Measurements from ENCODE around the gene TSHR. TPM values are rescaled to one million over a fixed set of nuclear protein-coding genes. Genes with fewer than 3 reads are reported as not detected.

Gene TSHR
- total RNA-seq, 1 experiment from 2014 or later, result not detected

DNA sequence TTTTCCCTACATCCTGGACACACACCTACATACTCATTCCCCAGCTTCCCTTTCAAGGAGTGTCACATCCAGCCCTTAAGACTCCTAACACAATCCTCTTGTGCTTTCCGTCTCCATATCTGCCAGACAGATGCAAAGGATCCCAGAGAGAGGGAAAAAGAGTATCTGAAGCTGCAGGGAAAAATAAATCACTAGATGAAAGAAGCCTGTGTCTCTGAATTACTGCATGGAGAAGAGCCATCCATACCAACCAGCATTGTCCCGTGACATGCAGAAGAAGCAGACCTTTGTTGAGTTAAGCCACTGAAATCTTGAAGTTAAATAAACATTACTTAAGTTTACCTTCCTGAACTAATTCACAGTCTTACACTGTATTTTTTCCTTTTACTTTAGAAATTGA is 210.7 kb downstream of the TSHR start:
- no peaks in the 10 kb centered on the region for H3K79me1 ChIP-seq (ENCODE audit: insufficient read depth, low read depth, low read length, poor library complexity, severe bottlenecking)
- no peak overlapping the region for H4K8ac ChIP-seq (replicated peaks; ENCODE audit: insufficient read length, low read depth, low read length)
- peaks cover 2% of the 10 kb centered on the region for H4K20me1 ChIP-seq (ENCODE audit: control insufficient read depth, insufficient read depth, insufficient read length)
- H3K4me2 ChIP-seq (ENCODE audit: insufficient read depth, insufficient read length, low read length), result no peak overlapping the region
- H2BK12ac ChIP-seq (ENCODE audit: insufficient read length, low read depth, low read length), result no peak overlapping the region
- no peak overlapping the region for H3T11ph ChIP-seq (ENCODE audit: low read length)
- no peak overlapping the region for H4K5ac ChIP-seq (ENCODE audit: insufficient read length, low read depth, low read length)
- no peak overlapping the region for H2AFZ ChIP-seq (ENCODE audit: low read length)
- H3K9me3 ChIP-seq (ENCODE audit: control insufficient read depth, low read depth, low read length), result no peaks in the 10 kb centered on the region
- no peak overlapping the region for H3K56ac ChIP-seq (ENCODE audit: insufficient read length, low read depth, low read length)
- H3K27ac ChIP-seq (ENCODE audit: insufficient read length, low read depth, low read length), result no peak overlapping the region
- H3K18ac ChIP-seq (ENCODE audit: insufficient read length, low read depth, low read length), result no peak overlapping the region
- H4K91ac ChIP-seq (ENCODE audit: insufficient read length, low read depth, low read length), result no peak overlapping the region
- no peak overlapping the region for H2AK5ac ChIP-seq (ENCODE audit: insufficient read length, low read length)
- H3K23ac ChIP-seq (ENCODE audit: insufficient read length, low read depth, low read length), result no peak overlapping the region
- no peaks in the 10 kb centered on the region for H3K27me3 ChIP-seq (ENCODE audit: insufficient read depth, low read length)
- DNase-seq, result no peak
- TF ChIP-seq, protein P1, sequence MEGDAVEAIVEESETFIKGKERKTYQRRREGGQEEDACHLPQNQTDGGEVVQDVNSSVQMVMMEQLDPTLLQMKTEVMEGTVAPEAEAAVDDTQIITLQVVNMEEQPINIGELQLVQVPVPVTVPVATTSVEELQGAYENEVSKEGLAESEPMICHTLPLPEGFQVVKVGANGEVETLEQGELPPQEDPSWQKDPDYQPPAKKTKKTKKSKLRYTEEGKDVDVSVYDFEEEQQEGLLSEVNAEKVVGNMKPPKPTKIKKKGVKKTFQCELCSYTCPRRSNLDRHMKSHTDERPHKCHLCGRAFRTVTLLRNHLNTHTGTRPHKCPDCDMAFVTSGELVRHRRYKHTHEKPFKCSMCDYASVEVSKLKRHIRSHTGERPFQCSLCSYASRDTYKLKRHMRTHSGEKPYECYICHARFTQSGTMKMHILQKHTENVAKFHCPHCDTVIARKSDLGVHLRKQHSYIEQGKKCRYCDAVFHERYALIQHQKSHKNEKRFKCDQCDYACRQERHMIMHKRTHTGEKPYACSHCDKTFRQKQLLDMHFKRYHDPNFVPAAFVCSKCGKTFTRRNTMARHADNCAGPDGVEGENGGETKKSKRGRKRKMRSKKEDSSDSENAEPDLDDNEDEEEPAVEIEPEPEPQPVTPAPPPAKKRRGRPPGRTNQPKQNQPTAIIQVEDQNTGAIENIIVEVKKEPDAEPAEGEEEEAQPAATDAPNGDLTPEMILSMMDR (conservative IDR thresholded peaks at IDR 0.05), result no peak
- no peak overlapping the region for H3K27ac Mint-ChIP-seq
- peaks cover 13 to 16% of the 10 kb centered on the region in 2 experiments for H3K4me1 Mint-ChIP-seq
- no peak overlapping the region for H3K9ac ChIP-seq (ENCODE audit: extremely low read depth, insufficient read length, low read length)
- no peak overlapping the region for H3K4ac ChIP-seq (ENCODE audit: low read depth, low read length)
- H3K79me2 ChIP-seq (ENCODE audit: insufficient read depth, low read length), result no peaks in the 10 kb centered on the region
- no peak overlapping the region for H2BK120ac ChIP-seq (ENCODE audit: low read depth, low read length, poor library complexity, severe bottlenecking)
- H3K23me2 ChIP-seq (ENCODE audit: insufficient read length, low read depth, low read length, poor library complexity, severe bottlenecking), result peaks cover 10% of the 10 kb centered on the region
- no peaks in the 10 kb centered on the region for H3K27me3 Mint-ChIP-seq (ENCODE audit: low read depth)
- peaks cover 0 to 2% (median 0%) of the 10 kb centered on the region in 3 experiments; a peak in 1 of 7 replicates for H3K36me3 Mint-ChIP-seq (ENCODE audit: insufficient read depth in 1 of 3, low read depth in 3 of 3)
- no peak overlapping the region for H3K14ac ChIP-seq (ENCODE audit: insufficient read depth, low read length)
- no peak overlapping the region for H3K4me3 Mint-ChIP-seq
- no CpG with 5 or more reads among the region's 2 CpGs for WGBS (ENCODE audit: extremely low coverage, insufficient read length, low lambda C conversion rate)
- no peaks in the 10 kb centered on the region for H3K9me3 Mint-ChIP-seq
- no peak overlapping the region for H2BK15ac ChIP-seq (ENCODE audit: low read depth, low read length)
- H2BK20ac ChIP-seq (ENCODE audit: low read depth, low read length, poor library complexity, severe bottlenecking), result no peak overlapping the region
- H2BK5ac ChIP-seq (ENCODE audit: insufficient read length, low read length), result no peak overlapping the region
- H3K4me1 ChIP-seq (ENCODE audit: insufficient read depth, low read length), result no peaks in the 10 kb centered on the region

Measured in H9 (cell line).